NCI-H2171 (cell line): ENCODE data around the gene MAGEC1.
A peak's percentile ranks its signal among the peaks of the same experiment; 100 is the strongest.
"Not testable (repeated sequence)": the region's sequence is repeated elsewhere in the genome, so short reads cannot be mapped to it uniquely, and the experiment has no call there.

Source experiments
- DNase-seq: peaks from one replicate; lab custom pipeline; 2025; lab: John Stamatoyannopoulos, UW

The MAGEC1 gene, protein sequence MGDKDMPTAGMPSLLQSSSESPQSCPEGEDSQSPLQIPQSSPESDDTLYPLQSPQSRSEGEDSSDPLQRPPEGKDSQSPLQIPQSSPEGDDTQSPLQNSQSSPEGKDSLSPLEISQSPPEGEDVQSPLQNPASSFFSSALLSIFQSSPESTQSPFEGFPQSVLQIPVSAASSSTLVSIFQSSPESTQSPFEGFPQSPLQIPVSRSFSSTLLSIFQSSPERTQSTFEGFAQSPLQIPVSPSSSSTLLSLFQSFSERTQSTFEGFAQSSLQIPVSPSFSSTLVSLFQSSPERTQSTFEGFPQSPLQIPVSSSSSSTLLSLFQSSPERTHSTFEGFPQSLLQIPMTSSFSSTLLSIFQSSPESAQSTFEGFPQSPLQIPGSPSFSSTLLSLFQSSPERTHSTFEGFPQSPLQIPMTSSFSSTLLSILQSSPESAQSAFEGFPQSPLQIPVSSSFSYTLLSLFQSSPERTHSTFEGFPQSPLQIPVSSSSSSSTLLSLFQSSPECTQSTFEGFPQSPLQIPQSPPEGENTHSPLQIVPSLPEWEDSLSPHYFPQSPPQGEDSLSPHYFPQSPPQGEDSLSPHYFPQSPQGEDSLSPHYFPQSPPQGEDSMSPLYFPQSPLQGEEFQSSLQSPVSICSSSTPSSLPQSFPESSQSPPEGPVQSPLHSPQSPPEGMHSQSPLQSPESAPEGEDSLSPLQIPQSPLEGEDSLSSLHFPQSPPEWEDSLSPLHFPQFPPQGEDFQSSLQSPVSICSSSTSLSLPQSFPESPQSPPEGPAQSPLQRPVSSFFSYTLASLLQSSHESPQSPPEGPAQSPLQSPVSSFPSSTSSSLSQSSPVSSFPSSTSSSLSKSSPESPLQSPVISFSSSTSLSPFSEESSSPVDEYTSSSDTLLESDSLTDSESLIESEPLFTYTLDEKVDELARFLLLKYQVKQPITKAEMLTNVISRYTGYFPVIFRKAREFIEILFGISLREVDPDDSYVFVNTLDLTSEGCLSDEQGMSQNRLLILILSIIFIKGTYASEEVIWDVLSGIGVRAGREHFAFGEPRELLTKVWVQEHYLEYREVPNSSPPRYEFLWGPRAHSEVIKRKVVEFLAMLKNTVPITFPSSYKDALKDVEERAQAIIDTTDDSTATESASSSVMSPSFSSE

DNA sequence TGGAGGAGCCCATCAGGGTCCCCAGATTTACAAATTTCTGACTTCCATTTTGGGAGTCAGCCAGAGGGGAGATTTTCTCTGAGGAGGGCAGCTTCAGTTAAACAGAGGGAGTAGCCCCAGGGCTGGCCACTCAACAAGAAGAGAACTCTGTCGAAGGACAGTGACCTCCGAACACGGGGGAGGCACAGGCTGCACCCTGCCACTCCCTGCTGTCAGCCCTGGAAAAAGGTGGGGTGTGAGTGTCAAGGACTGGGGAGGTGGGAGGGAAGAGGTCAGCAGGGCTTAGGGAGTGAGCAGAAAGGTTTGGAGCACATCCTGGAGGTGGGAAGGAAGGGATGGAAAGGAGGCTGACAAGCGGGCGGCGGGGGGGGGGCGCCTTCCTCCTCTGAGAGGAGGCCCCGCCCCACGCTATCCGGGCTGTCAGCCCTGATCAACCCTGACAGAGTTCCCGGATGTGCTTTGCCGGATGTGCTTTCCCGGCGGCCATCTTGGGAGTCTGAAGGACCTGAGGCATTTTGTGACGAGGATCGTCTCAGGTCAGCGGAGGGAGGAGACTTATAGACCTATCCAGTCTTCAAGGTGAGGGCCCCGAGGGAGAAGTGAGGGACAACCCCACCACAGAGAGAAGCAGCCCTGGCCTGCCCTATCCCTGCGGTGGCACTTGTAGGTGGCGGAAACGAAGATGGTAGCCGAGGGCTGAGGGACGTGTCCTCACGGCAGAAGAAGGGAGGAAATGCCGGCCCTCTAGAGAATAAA lies at the start of gene MAGEC1:
MAGEC1 (plus strand) TSS at position 495 of the 756 bp plus-strand sequence. CDS start 1,179 bp downstream, outside the sequence.
- DNase-seq: peak; percentile 66

DNA sequence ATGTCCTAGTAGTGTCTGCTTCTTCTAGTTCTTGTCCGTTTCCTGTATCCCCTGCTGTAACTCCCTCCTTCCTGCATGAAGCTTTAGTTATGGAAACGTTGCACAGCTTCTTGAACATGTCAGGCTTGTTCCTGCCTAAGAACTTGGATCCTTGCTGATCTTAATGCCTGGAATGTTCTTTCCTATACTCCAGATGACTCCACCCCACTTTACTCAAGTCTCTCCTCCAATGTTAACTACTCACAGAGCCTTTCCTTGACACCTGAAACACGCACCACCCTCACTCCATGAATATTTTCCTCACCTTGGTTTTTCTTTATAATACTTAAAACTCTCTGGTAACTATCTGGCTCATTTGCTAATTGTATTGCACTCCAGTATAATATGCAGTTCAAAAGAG lies 46.2 kb upstream of the MAGEC1 start:
- no peak for DNase-seq

DNA sequence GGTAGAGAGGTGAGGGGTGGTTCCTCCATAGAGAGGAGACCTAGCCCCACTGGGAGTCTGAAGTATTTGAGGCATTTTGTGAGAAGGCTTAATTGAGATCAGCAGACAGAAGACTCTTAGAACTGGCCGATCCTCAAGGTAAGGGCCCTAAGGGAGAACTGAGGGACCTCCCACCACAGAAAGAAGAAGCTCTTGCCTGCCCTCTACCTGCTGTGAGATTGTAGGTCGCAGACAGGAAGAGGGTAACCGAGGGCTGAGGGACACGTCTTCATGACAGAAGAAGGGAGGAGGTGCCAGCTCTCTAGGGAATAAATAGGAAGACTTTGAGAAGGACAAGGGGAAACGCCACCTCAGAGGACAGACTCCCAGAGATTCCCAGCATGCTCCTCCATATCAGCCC lies 24.1 kb upstream of the MAGEC1 start:
- DNase-seq: no peak

DNA sequence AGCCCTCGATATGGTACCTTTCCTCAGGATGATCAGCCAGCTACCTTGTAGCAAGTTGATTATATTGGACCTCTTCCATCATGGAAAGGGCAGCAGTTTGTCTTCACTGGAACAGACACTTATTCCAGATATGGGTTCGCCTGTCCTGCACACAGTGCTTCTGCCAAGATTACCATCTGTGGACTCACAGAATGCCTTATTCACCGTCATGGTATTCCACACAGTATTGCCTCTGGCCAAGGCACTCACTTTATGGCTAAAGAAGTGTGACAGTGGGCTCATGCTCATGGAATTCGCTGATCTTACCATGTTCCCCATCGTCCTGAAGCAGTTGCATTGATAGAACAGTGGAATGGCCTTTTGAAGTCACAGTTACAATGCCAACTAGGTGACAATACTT lies 14.9 kb upstream of the MAGEC1 start:
- DNase-seq: not testable (repeated sequence)

DNA sequence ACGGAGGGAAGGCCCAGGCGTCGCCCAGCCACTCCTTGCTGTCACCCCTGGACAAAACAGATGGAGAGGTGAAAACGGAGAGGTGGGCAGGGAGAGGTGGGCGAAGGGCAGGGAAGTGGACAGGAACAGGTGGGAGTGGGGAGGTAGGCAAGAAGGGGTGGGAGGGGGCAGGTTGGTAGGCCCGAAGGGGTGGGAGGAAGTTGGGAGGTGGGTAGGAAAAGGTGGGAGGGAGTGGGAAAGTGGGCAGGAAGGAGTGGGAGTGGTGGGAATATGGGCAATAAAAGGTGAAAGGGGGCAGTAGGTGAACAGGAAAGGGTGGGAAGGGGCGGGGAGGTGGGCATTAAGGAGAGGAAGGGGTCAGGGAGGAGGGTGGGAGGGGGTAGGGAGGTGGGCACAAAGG lies 9.0 kb upstream of the MAGEC1 start:
- DNase-seq: no peak

DNA sequence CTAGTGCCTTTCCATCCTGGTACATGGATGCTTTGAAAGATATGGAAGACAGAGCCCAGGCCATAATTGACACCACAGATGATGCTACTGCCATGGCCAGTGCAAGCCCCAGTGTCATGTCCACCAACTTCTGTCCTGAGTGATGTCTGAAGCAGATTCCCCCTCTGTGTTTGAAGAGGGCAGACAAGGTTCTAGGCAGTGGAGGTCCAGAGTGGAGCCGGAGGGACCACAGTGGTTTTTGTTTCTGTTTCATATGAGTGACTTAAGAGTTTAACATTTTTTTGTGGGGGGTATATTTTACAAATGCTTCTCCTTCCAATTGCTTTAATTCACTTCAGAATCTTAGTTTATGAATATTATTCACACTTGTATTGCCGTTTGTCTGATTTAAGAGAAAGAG lies 6.0 kb upstream of the MAGEC1 start:
- no peak for DNase-seq

DNA sequence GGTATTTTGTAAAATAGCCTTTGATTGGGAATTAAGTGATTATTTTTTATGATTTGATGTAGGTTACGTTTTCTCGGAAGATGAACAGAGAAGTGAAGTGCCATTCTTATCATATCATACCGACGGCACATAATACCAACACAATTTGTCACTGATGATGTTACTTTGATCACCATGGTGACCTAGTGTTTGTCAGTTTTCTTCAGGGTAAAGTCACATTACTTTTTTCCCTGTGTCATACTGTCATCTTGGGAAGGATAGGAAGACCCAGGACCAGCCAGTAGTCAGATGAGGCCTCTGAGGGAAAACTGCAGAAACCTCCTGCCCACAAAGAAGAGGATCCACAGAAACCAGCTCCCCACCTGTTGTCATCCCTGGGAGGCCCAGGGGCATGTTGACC lies 1.3 kb upstream of the MAGEC1 start:
- no peak for DNase-seq

DNA sequence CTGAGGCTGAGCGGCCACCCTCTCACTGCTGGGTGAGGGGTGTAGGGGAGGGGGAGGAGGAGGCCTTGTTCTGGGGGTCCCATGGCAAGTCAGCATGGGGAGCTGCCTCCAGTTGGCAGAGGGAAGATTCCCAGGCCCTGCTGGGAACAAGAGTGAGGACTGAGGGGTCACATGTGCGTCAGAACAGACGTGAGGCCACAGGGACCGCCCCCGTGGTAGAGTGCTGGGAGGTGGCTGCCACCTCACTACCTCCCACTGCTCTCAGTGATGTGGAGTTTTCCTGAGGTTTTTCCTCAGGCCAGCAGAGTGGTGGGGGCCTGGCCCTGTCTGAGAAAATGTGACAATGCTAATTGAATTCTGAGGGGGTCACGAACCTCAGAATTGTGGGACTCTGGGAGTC lies 568 bp downstream of the MAGEC1 start:
- no peak for DNase-seq

DNA sequence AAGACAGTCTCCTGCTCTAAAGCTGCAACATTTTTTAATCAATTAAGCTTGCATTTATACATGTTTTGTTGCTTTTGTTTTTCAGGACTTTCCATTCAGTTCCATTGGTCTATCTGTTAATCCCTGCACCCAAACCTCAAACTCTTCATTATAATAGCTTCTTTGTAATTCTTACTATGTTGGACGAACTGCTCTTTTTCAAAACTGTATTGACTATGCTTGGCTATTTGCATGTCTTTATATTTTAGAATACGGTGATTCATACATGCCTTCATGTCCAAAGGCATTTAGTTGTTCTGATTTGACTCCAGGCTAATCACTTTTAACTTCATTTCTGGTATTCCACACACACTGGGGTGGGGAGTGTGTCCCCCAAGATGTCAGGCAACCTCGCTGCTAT lies 14.1 kb downstream of the MAGEC1 start:
- no peak for DNase-seq

DNA sequence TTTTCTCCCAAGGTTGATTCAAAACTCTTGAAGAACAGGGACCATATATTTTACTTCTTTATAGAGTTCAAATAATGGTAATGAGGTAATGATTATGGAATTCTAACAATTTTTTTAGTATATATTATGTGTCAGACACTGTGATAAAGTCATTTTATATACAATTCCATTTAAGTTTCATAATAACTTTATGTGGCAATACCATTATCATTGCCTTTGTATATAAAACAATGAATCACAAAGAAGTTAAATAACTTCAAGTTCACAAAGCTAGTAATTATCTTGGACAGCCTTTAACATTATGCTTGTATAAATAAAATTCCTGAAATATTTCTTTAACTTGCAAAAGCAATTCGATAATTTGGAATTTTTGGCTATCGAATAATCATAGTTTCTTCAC lies 20.6 kb downstream of the MAGEC1 start:
- DNase-seq: no peak

DNA sequence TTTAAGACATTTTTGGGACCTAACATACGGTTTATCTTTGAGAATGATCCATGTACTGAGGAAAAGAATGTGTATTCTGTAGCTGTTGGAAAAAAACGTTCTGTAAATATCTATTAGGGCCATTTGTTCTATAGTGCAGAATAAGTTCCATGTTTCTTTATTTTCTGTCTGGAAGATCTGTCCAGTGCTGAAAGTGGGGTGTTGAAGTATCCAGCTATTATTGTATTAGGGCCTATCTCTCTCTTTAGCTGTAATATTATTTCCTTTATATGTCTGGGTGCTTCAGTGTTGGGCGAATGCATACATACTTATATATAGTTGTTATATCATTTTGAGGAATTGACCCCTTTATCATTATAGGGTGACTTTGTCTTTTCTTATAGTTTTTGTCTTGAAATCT lies 24.7 kb downstream of the MAGEC1 start:
- no peak for DNase-seq

DNA sequence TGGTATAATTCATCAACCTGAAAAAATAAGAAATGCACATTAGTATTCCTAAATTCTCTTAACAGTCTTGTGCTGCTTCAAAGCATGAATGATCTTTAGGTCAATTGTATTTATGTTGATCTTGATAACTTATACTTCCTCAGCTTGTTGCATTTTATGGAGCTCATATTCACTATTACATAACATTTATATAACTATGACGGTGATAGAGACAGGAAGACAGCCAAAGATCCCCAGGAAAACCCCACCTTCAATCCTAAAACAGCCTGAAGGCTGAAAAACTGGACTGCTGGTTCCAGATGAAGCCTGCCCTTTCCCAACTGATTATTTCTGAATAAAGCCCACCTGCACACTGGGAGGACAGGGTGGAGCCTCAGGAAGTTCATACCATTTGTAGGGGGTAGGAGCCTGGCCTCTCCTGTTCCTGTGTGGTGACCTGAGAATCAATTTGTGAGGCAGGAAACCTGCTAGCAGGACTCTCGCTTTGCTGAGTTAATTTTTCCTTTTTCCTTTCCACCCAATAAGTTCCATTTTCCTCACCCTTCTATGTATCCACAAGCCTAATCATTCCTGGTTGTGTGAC lies 30.5 kb downstream of the MAGEC1 start:
- DNase-seq: no peak

DNA sequence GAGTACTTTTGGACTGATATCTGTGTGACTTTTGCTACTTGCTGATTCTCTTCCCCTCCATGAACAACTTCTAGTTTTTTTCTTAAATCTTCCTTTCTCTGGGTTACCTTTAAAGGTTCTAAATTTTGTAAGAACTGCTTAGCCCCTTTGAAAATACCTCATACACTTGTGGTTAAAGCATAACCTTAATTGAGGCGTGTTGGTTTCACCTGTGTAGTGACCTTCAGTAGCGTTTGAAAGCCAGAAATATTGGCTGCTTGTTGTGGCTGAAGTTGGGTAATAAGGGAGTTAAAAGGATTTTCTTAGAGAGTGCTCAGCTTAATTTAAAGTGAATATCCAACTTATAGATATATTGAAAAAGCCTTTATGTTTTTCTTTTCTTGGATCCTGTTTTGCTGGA lies 32.0 kb downstream of the MAGEC1 start:
- no peak for DNase-seq

DNA sequence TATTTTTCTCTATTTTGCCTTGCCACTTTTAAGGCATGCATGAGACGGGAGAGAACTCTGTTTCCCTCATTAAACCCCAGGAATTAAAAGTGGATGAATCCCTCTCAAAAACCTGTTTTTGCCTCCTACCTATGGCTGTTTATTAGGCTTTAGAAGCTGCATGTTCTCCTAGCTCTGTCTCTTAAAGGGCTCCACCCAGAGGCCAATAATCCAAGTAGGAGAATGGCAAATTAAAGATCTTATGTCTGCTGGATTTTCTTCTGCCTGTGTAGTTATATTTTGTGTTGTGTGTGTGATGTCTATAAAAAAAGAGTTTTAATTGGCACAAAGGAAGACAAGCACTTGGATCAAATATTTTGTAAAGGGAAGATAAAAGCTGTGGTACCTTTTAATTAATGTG lies 32.4 kb downstream of the MAGEC1 start:
- DNase-seq: no peak

DNA sequence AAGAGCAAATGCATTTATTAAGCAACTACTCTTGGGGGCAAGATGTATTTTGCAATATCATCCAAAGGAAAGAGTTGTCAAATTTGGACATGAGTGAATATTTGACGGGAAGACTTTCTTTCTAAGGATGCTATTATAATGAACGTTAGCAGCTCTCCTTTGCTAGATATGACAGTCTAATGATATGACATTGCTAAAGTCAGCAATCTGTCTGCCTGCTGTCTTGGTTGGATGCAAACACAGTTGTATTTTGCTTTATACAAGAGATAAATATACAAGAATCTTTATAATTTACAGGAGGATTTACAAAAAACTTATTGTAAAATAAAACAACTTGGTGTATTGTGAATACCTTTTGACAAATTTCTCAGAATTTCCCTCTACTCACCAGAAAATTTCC lies 37.5 kb downstream of the MAGEC1 start:
- no peak for DNase-seq

DNA sequence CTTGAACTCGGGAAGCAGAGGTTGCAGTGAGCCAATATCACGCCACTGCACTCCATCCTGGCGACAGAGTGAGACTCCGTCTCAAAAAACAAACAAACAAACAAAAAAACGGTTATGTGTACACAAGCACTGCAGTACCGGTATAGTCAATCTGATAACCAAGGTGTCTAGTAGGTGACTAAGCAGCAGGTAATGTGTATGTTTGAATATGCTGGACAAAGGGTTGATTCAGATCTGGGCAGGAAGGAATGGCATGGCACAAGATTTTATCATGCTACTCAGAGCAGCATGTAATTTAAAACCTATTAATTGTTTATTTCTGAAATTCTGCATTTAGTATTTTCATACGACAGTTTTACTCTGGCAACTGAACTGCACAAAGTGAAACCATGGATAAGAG lies 41.7 kb downstream of the MAGEC1 start:
- no peak for DNase-seq

DNA sequence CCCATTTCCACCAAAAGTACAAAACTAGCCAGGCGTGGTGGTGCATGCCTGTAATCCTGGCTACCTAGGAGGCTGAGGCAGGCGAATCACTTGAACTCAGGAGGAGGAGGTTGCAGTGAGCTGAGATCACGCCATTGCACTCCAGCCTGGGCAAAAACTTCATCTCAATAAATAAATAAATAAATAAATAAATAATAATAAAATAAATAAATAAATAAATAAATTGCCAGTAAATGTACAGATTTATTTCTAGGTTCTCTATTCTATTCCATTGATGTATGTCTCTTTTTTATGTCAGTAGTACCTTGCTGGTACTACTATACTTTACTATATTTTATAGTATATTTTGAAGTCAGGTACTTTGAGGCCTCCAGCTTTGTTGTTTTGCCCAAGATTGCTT lies 43.7 kb downstream of the MAGEC1 start:
- no peak for DNase-seq

DNA sequence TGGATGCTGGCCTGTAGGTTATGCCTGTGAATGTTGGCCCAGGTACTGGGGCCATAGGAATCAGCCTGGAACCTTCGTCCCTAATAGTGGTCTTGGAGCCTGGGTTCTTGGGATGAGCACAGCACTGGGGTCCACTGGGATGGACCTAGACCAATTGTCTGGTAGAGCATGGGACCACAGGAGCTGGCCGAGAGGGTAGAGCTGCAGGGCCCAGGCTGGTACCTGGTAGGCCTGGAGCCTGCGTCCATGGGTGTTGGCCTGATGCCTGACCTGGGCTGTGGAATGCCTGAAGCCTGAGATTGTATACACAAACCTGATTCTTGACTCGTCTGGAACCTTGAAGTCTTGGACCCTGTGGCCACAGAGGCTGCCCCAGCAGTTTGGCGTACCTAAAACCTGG lies 48.9 kb downstream of the MAGEC1 start:
- no peak for DNase-seq

DNA sequence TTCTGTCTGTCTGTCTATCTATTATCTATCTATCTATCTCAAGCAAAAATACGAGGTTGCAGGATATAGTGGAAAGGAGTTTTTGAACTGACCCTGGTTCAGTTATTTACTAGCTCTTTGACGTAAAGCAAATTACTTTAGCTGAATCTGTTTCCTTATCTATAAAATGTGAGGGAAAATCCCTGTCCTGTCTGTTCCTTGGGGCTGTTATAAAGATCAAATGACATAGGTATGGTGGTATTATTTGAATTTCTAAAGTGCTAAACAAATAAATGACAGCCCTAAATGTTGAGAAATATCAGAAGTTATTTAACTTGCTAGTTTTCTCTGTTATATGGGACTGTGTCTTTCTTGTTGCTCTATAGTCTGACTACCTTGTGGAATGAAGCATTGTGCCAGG lies 55.0 kb downstream of the MAGEC1 start:
- DNase-seq: no peak
